Lung (tissue), 12 donors: ENCODE data around the gene ARPP21. TPM values are rescaled to one million over a fixed set of nuclear protein-coding genes. Genes with fewer than 3 reads are reported as not detected.

Experiments used
- ATAC-seq: fragments of 200-7000 bp; cut with Tn5 transposase; one replicate; pipeline ENCODE4 v1.9.1; 2020; ENCODE audit warnings: moderate number of reproducible peaks; ENCODE audit not compliant: insufficient read depth, low FRiP score
- DNase-seq, 3 donors: peaks; one replicate each; pipeline ENCODE4 v3.0.0-alpha.2; 2013 to 2017
- H3K27ac ChIP-seq, 2 donors: one replicate each; pipeline ENCODE4 v1.5.1; 2013; ENCODE audit warnings: mild to moderate bottlenecking in 2 of 2, moderate library complexity in 2 of 2, control low read depth in 1 of 2, inconsistent platforms in 1 of 2, low read depth in 1 of 2, low read length in 1 of 2
- H3K27me3 ChIP-seq, 3 donors: one replicate each; pipeline ENCODE4 v1.5.1; 2013; ENCODE audit warnings: low read length in 2 of 3; ENCODE audit not compliant: control insufficient read depth in 3 of 3, insufficient read depth in 3 of 3
- H3K36me3 ChIP-seq, 4 donors: one replicate each; pipeline ENCODE4 v1.5.1; 2013; ENCODE audit warnings: low read length in 4 of 4, mild to moderate bottlenecking in 1 of 4, moderate library complexity in 1 of 4; ENCODE audit not compliant: control insufficient read depth in 4 of 4, insufficient read depth in 4 of 4
- H3K4me1 ChIP-seq, 5 donors: one replicate each; pipeline ENCODE4 v1.5.1; 2013; ENCODE audit warnings: low read length in 5 of 5, mild to moderate bottlenecking in 2 of 5, moderate library complexity in 1 of 5; ENCODE audit not compliant: control insufficient read depth in 5 of 5, insufficient read depth in 5 of 5
- H3K4me3 ChIP-seq: one replicate; pipeline ENCODE4 v1.5.1; 2013; ENCODE audit warnings: mild to moderate bottlenecking, control low read depth, moderate library complexity
- H3K9ac ChIP-seq, 2 donors: one replicate each; pipeline ENCODE4 v1.5.1; 2013; ENCODE audit warnings: low read length in 2 of 2, control low read depth in 1 of 2; ENCODE audit not compliant: insufficient read depth in 1 of 2
- H3K9me3 ChIP-seq, 4 donors: one replicate each; pipeline ENCODE4 v1.5.1; 2013; ENCODE audit warnings: low read length in 3 of 4, mild to moderate bottlenecking in 1 of 4, moderate library complexity in 1 of 4; ENCODE audit not compliant: control insufficient read depth in 4 of 4, insufficient read depth in 3 of 4
- CTCF ChIP-seq: IDR thresholded peaks from 2 replicates; pipeline ENCODE4 v1.5.1; 2012; ENCODE audit warnings: mild to moderate bottlenecking; ENCODE audit errors: control extremely low read depth, extremely low read depth
- WGBS, 2 donors: extraction: QIAGEN DNeasy Blood & Tissue Kit; methylation state at CpG; one replicate each; pipeline ENCODE4 v1.1.7; 2013; 5-methylcytosine and 5-hydroxymethylcytosine counted together
- polyA plus RNA-seq, 2 donors: library from polyadenylated mRNA; stranded (reverse); fragments of 200-250 nt; gene quantifications; one replicate each; pipeline ENCODE4 v1.2.1, GENCODE V29; 2013
- total RNA-seq, 2 donors: library from RNA; depleted of rRNA in 1 of 2; stranded (reverse); fragments of >200 nt in 1 of 2; gene quantifications; one replicate each; pipeline ENCODE4 v1.2.1, GENCODE V29; 2014 to 2021
- donor health status: control.
- donor health status: control.
- donor health status: Bipolar disorder and iron deficiency.
- donor health status: healthy.
- donor health status: DM: yes; HTN: yes; CAD: no.

Gene ARPP21
- total and polyA plus RNA-seq, 4 donors, result 0.71 TPM; not detected in 3

GRCh38 chr3:35596335-35596995 is 42.9 kb upstream of the ARPP21 start:
- TF ChIP-seq CTCF, result no peak
- H3K36me3 ChIP-seq, result no peaks in the 10 kb centered on the region
- H3K9me3 ChIP-seq, result peaks cover 0 to 2% (median 0%) of the 10 kb centered on the region in 4 donors
- no peak overlapping the region for H3K4me3 ChIP-seq
- ATAC-seq, result no peak
- H3K27me3 ChIP-seq, result no peaks in the 10 kb centered on the region
- no peaks in the 10 kb centered on the region for H3K4me1 ChIP-seq
- WGBS, 2 donors, result 79 to 83% methylated on average over 3 of the region's 3 CpGs
- DNase-seq, result no peak
- no peak overlapping the region for H3K9ac ChIP-seq
- no peak overlapping the region for H3K27ac ChIP-seq

- H3K9me3 ChIP-seq, result peaks cover 0 to 2% (median 0%) of the 10 kb centered on the region in 4 donors
- DNase-seq (no peak), ATAC-seq (no peak)
- no peaks in the 10 kb centered on the region for H3K4me1 ChIP-seq
- H3K27ac ChIP-seq, result no peak overlapping the region
- no peak overlapping the region for H3K9ac ChIP-seq
- no peak overlapping the region for H3K4me3 ChIP-seq
- no peak for TF ChIP-seq CTCF
- WGBS, 2 donors, result 72 to 77% methylated on average over 3 of the region's 3 CpGs
- H3K27me3 ChIP-seq, result no peaks in the 10 kb centered on the region
- H3K36me3 ChIP-seq, result no peaks in the 10 kb centered on the region
Measured at GRCh38 chr3:35597490-35597889, 41.8 kb upstream of the ARPP21 start.

GRCh38 chr3:35598804-35599203 is 40.5 kb upstream of the ARPP21 start:
- DNase-seq (no peak), ATAC-seq (no peak)
- Histone ChIP-seq H3K36me3 (no peaks in the 10 kb centered on the region), H3K27me3 (no peaks in the 10 kb centered on the region), H3K27ac (no peak overlapping the region), H3K4me1 (no peaks in the 10 kb centered on the region), H3K9ac (no peak overlapping the region), H3K4me3 (no peak overlapping the region), H3K9me3 (no peaks in the 10 kb centered on the region)
- WGBS, 2 donors, result 81 to 85% methylated on average over 1 of the region's 1 CpG
- no peak for TF ChIP-seq CTCF

- Histone ChIP-seq H3K27me3 (no peaks in the 10 kb centered on the region), H3K36me3 (no peaks in the 10 kb centered on the region), H3K4me3 (no peak overlapping the region), H3K9ac (no peak overlapping the region), H3K27ac (no peak overlapping the region), H3K9me3 (no peaks in the 10 kb centered on the region), H3K4me1 (no peaks in the 10 kb centered on the region)
- TF ChIP-seq CTCF, result no peak
- DNase-seq (no peak), ATAC-seq (no peak)
Measured at GRCh38 chr3:35601959-35602358, 37.4 kb upstream of the ARPP21 start.
